ENCODE results near the gene IFI27L2. TPM values are rescaled to one million over a fixed set of nuclear protein-coding genes. Genes with fewer than 3 reads are reported as not detected.

IFI27L2 gene
- total and polyA plus RNA-seq, 2 of the 8 experiments (the other 6 are each of a cell fraction or from before 2014, with no cell fraction given), result 14.0 to 69.6 TPM

GRCh38 chr14:94158239-94158883 is 29.0 kb upstream of the IFI27L2 start:
- Histone ChIP-seq H2AK5ac (ENCODE audit: low read depth, low read length) (no peak overlapping the region), H3K27ac (ENCODE audit: low read depth, low read length) (no peak overlapping the region), H3K56ac (replicated peaks; ENCODE audit: insufficient read length, low read depth, low read length) (no peak overlapping the region), H3K23me2 (ENCODE audit: low read depth, low read length) (no peaks in the 10 kb centered on the region), H4K8ac (ENCODE audit: extremely low read depth, insufficient read depth, low read length) (no peak overlapping the region), H3K14ac (ENCODE audit: insufficient read length) (no peak overlapping the region), H2AFZ (ENCODE audit: low read length) (no peak overlapping the region), H3K4ac (replicated peaks; ENCODE audit: insufficient read length, low read depth, low read length) (no peak overlapping the region), H3K9me3 (ENCODE audit: insufficient read depth in 2 of 2, low read depth in 1 of 2, low read length in 1 of 2) (peaks cover 7 to 12% of the 10 kb centered on the region in 2 experiments; a peak in 3 of 4 replicates), H3K27me3 (replicated peaks in 1 of 4; ENCODE audit: control insufficient read depth in 3 of 4, extremely low read depth in 1 of 4, insufficient read depth in 3 of 4, low read length in 3 of 4) (no peaks in the 10 kb centered on the region), H2BK20ac (ENCODE audit: low read length) (no peak overlapping the region), H3K18ac (ENCODE audit: extremely low read depth, low read length) (no peak overlapping the region), H4K5ac (ENCODE audit: insufficient read length, low read depth, low read length) (no peak overlapping the region), H3K4me2 (ENCODE audit: insufficient read depth in 1 of 2, low read depth in 2 of 2, low read length in 2 of 2) (no peak overlapping the region), H3K79me2 (ENCODE audit: control insufficient read depth in 1 of 2, insufficient read depth in 2 of 2, low read length in 2 of 2) (no peaks in the 10 kb centered on the region), H2BK12ac (ENCODE audit: low read depth, low read length) (no peak overlapping the region), H2BK15ac (ENCODE audit: low read length) (no peak overlapping the region), H3K4me3 (ENCODE audit: extremely low read depth in 1 of 4, insufficient read depth in 2 of 4, low read depth in 3 of 4, low read length in 4 of 4) (no peak overlapping the region), H2BK5ac (ENCODE audit: low read depth, low read length) (no peak overlapping the region), H3K36me3 (ENCODE audit: control insufficient read depth in 2 of 4, insufficient read depth in 4 of 4, low read length in 3 of 4) (no peaks in the 10 kb centered on the region), H3K79me1 (ENCODE audit: low read depth, low read length) (no peaks in the 10 kb centered on the region), H4K20me1 (replicated peaks in 1 of 2; ENCODE audit: control insufficient read depth in 1 of 2, insufficient read depth in 2 of 2, low read length in 2 of 2) (no peaks in the 10 kb centered on the region), H3K9ac (replicated peaks in 1 of 4; ENCODE audit: extremely low read depth in 1 of 4, low read depth in 3 of 4, low read length in 3 of 4) (no peak overlapping the region), H3K23ac (ENCODE audit: insufficient read length) (no peak overlapping the region), H4K91ac (replicated peaks; ENCODE audit: insufficient read length, low read length) (no peak overlapping the region), H3K4me1 (replicated peaks in 1 of 4; ENCODE audit: control insufficient read depth in 3 of 4, insufficient read depth in 4 of 4, low read length in 3 of 4) (no peaks in the 10 kb centered on the region), H2BK120ac (replicated peaks; ENCODE audit: low read depth, low read length) (no peak overlapping the region)
- 86% methylated on average over 10 of the region's 10 CpGs; no CpG with 5 or more reads in 1 of the 2 experiments for WGBS, 2 experiments (ENCODE audit: extremely low coverage in 1 of 2, insufficient coverage in 1 of 2, insufficient read length in 1 of 2, insufficient replicate concordance in 2 of 2, low coverage in 1 of 2, low lambda C conversion rate in 2 of 2, missing lambda C conversion rate in 1 of 2)
- no peak for DNase-seq (ENCODE audit: low read depth in 1 of 2, low spot score in 2 of 2)
- FAIRE-seq, result no peak
- CTCF ChIA-PET (ENCODE audit: partially characterized antibody), result interaction anchor here (1.2 to 1.6 kb wide), 2 partner anchors 10 to 22 kb away, joined by 3 to 6 read pairs; no protein-coding TSS in a partner anchor
- POLR2A ChIA-PET (ENCODE audit: partially characterized antibody), result no interaction called here
- TF ChIP-seq CBX8 (IDR thresholded peaks at IDR 0.05; ENCODE audit: borderline replicate concordance, low read depth, low read length) (no peak), KDM4A (IDR thresholded peaks at IDR 0.05; ENCODE audit: low read depth, low read length, severe bottlenecking) (no peak), SAP30 (IDR thresholded peaks at IDR 0.05; ENCODE audit: insufficient read depth, insufficient replicate concordance, low read length) (no peak), JUND (IDR thresholded peaks at IDR 0.05; ENCODE audit: low read length) (no peak), MAFK (IDR thresholded peaks at IDR 0.05; ENCODE audit: low read depth, low read length) (no peak), SRF (IDR thresholded peaks at IDR 0.05; ENCODE audit: low read depth, low read length) (no peak), CHD1 (IDR thresholded peaks at IDR 0.05; ENCODE audit: low read depth, low read length) (no peak), POLR2AphosphoS5 (IDR thresholded peaks at IDR 0.05; ENCODE audit: low read depth, low read length) (no peak), NRF1 (IDR thresholded peaks at IDR 0.05; ENCODE audit: low read depth, low read length) (no peak), EZH2 (IDR thresholded peaks at IDR 0.05; ENCODE audit: low read depth, low read length, severe bottlenecking) (no peak), JUN (IDR thresholded peaks at IDR 0.05; ENCODE audit: low read depth, low read length) (no peak), POLR2A (IDR thresholded peaks at IDR 0.05; ENCODE audit: control extremely low read depth in 1 of 2, low read depth in 2 of 2, low read length in 2 of 2) (no peak), CHD2 (IDR thresholded peaks at IDR 0.05; ENCODE audit: low read length) (no peak), SIX5 (IDR thresholded peaks at IDR 0.05; ENCODE audit: low read depth, low read length) (no peak), SP2 (IDR thresholded peaks at IDR 0.05; ENCODE audit: low read length) (no peak), TAF1 (IDR thresholded peaks at IDR 0.05; ENCODE audit: low read depth, low read length) (no peak)
